Peyer's patch (tissue), 4 donors: ENCODE measurements around the gene DDX47.

Source experiments
- POLR2A ChIP-seq, 2 donors: fragments of 450-650 bp; IDR thresholded peaks; one replicate each; pipeline ENCODE4 v1.5.1; 2017; ENCODE audit warnings: antibody characterized with exemption in 2 of 2, mild to moderate bottlenecking in 2 of 2, moderate library complexity in 2 of 2
- TF ChIP-seq, protein P1 (sequence below), 6 experiments: fragments of 450-650 bp in 4 of 6; fragments of 200-600 bp in 2 of 6; sonication (generic) in 1 of 6; IDR thresholded peaks; one replicate each; pipeline ENCODE4 v1.5.1; 2017 to 2019; ENCODE audit warnings: antibody characterized with exemption in 6 of 6, mild to moderate bottlenecking in 3 of 6, moderate library complexity in 1 of 6

DNA sequence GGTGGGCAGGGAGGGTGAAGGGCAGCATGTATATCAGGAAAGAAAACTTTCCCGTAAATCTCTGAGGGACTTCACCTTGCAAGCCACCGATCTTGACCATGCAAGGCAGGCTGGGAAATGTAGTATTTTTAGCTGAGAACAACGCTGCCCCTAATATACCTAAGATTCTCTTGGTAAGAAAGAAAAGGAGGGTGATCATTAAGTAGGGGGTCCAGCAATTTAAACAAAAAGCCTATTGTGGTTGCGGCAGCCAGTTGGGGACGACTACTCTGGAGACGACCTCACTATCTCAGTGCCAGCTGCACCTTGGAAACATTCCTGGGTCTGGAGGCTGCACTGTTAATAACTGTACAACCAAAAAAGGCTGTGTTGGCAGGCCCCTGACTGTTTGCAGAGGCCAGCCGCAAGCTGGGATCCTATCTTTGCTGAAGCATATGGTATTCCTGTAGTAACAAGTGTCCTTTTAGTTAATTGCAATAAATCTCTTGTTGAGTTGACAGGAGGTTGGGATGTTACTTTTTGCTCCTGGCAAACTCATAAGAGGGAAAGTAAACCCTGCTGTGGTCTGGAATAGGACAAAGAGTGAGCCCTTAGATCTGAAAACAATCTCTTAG lies 21.3 kb upstream of the DDX47 start:
- TF ChIP-seq, protein P1, sequence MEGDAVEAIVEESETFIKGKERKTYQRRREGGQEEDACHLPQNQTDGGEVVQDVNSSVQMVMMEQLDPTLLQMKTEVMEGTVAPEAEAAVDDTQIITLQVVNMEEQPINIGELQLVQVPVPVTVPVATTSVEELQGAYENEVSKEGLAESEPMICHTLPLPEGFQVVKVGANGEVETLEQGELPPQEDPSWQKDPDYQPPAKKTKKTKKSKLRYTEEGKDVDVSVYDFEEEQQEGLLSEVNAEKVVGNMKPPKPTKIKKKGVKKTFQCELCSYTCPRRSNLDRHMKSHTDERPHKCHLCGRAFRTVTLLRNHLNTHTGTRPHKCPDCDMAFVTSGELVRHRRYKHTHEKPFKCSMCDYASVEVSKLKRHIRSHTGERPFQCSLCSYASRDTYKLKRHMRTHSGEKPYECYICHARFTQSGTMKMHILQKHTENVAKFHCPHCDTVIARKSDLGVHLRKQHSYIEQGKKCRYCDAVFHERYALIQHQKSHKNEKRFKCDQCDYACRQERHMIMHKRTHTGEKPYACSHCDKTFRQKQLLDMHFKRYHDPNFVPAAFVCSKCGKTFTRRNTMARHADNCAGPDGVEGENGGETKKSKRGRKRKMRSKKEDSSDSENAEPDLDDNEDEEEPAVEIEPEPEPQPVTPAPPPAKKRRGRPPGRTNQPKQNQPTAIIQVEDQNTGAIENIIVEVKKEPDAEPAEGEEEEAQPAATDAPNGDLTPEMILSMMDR (IDR thresholded peaks at IDR 0.05): no peak
- no peak for TF ChIP-seq POLR2A (IDR thresholded peaks at IDR 0.05)
